ENCODE data around the gene DCAF10. TPM values are rescaled to one million over a fixed set of nuclear protein-coding genes. Genes with fewer than 3 reads are reported as not detected.

The DCAF10 gene
- total RNA-seq, 2 experiments from 2014 or later: 12.8 to 20.8 TPM

DNA sequence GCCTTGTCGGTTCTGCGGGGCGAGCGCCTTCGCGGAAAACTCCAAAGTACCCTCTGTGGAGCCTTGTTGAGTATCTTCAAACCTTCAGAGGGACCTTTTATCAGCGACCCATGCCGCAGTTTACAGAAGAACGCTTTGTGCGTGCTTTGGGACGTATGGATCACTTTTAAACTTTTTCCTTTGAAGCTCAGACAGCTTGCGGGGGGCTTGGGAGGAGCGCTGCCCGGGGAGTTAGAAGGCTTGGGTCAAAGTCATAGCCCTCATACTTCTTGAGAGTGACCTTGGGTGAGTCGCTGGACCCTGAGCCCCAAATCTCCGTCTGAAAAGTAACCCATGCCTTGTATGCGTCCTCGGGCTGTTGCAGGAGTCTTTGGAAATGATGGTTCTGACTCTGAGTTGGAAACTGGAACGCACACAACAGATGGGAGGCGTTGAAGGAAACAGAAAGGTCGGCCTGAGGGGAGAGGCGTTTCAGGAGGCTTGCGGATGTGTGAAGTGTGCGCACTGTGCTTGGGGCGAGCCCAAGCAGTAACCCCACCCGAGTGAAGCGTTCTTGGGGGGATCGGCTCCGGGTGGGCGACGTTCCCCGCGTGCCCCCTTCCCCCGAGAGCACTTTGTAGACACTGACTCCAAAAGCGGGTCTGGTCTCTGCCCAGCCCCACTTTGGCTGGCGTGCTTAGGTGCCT, 104.0 kb downstream of the DCAF10 start:
- H4K20me1 ChIP-seq (ENCODE audit: insufficient read depth, low read length): peaks cover 14% of the 10 kb centered on the region; the same call in 1 of the 2 replicates
- ChIA-PET CTCF (ENCODE audit: unreplicated experiment) (no interaction called here), POLR2A (no interaction called here)
- TF ChIP-seq CTCF (conservative IDR thresholded peaks at IDR 0.05; ENCODE audit: low read length) (no peak; the same call in 1 of the 2 replicates), EZH2phosphoT487 (IDR thresholded peaks at IDR 0.05; ENCODE audit: borderline replicate concordance, low read depth, low read length) (no peak)
- peaks cover 23% of the 10 kb centered on the region; the same call in 1 of the 2 replicates for H3K79me2 ChIP-seq (ENCODE audit: insufficient read depth, low read depth, low read length)
- peak overlapping the region; percentile 94 for H3K4me3 ChIP-seq (ENCODE audit: low read depth, low read length, poor library complexity, severe bottlenecking)
- peaks cover 10% of the 10 kb centered on the region; the same call in 1 of the 2 replicates for H3K36me3 ChIP-seq (ENCODE audit: insufficient read depth, low read length)
- BruUV-seq (replicated peaks): no TSS peak
- no peaks in the 10 kb centered on the region for H3K9me3 ChIP-seq (ENCODE audit: low read length)
- peak overlapping the region; percentile 88 for H2AFZ ChIP-seq (ENCODE audit: low read length)
- H3K27ac ChIP-seq (ENCODE audit: low read depth, low read length, poor library complexity, severe bottlenecking): peak overlapping the region; percentile 73
- peak overlapping the region; percentile 74 for H3K4me2 ChIP-seq (ENCODE audit: low read length)
- H3K4me1 ChIP-seq (ENCODE audit: insufficient read depth, low read length, poor library complexity, severe bottlenecking): peaks cover 24% of the 10 kb centered on the region
- intact Hi-C loops (cut with micrococcal nuclease; ENCODE audit: unreplicated experiment): loop anchor here (5.0 kb wide), 2 partner anchors 312 to 422 kb away; partner anchors contain the start of gene TOMM5
- no peak for DNase-seq (ENCODE audit: low spot score)
- no peaks in the 10 kb centered on the region for H3K9me2 ChIP-seq (ENCODE audit: insufficient read depth, low read length)

- CTCF ChIA-PET (ENCODE audit: unreplicated experiment): no interaction called here
- no peak for TF ChIP-seq EZH2phosphoT487 (IDR thresholded peaks at IDR 0.05; ENCODE audit: borderline replicate concordance, low read depth, low read length)
- no peak for TF ChIP-seq CTCF (conservative IDR thresholded peaks at IDR 0.05; ENCODE audit: low read length)
- Histone ChIP-seq H3K36me3 (ENCODE audit: insufficient read depth, low read length) (peaks cover 8% of the 10 kb centered on the region; the same call in 1 of the 2 replicates), H3K9me2 (ENCODE audit: insufficient read depth, low read length) (no peaks in the 10 kb centered on the region), H3K79me2 (ENCODE audit: insufficient read depth, low read depth, low read length) (peaks cover 23% of the 10 kb centered on the region; the same call in 1 of the 2 replicates), H3K4me3 (ENCODE audit: low read depth, low read length, poor library complexity, severe bottlenecking) (no peak overlapping the region), H3K4me1 (ENCODE audit: insufficient read depth, low read length, poor library complexity, severe bottlenecking) (peaks cover 24% of the 10 kb centered on the region), H2AFZ (ENCODE audit: low read length) (no peak overlapping the region), H3K27ac (ENCODE audit: low read depth, low read length, poor library complexity, severe bottlenecking) (no peak overlapping the region), H3K9me3 (ENCODE audit: low read length) (no peaks in the 10 kb centered on the region), H4K20me1 (ENCODE audit: insufficient read depth, low read length) (peaks cover 14% of the 10 kb centered on the region; the same call in 1 of the 2 replicates), H3K4me2 (ENCODE audit: low read length) (peak overlapping the region; percentile 74; the same call in 1 of the 2 replicates)
- no peak for DNase-seq (ENCODE audit: low spot score)
- intact Hi-C loops (cut with micrococcal nuclease; ENCODE audit: unreplicated experiment): no loop called here
- POLR2A ChIA-PET: no interaction called here
- no TSS peak for BruUV-seq (replicated peaks)
These were observed 104.5 kb downstream of the DCAF10 start for GRCh38 chr9:37905131-37905505.

DNA sequence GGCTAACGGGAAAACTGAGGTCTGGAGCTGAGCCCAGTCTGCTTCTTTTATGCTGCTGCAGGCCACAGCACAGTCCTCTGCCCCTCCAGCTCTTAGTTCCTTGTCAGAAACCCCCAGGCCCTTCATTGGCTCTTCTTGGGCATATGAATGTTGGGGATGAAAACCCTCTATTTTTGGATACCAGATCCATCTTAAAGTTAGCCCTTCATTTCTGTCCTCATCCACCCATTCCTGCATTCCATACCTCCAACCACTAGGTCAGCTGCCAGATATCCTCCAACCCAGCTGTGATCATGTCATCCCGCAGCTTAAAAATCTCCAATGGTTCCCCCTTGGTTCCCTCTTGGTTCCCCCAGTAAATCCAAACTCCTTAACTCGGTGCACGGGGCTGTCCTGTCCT, 105.2 kb downstream of the DCAF10 start:
- ChIA-PET POLR2A (no interaction called here), CTCF (ENCODE audit: unreplicated experiment) (no interaction called here)
- BruUV-seq (replicated peaks): no TSS peak
- peaks cover 24% of the 10 kb centered on the region for H3K4me1 ChIP-seq (ENCODE audit: insufficient read depth, low read length, poor library complexity, severe bottlenecking)
- no peaks in the 10 kb centered on the region for H3K9me3 ChIP-seq (ENCODE audit: low read length)
- H3K4me3 ChIP-seq (ENCODE audit: low read depth, low read length, poor library complexity, severe bottlenecking): no peak overlapping the region
- intact Hi-C loops (cut with micrococcal nuclease; ENCODE audit: unreplicated experiment): no loop called here
- H4K20me1 ChIP-seq (ENCODE audit: insufficient read depth, low read length): peaks cover 14% of the 10 kb centered on the region; the same call in 1 of the 2 replicates
- no peak for DNase-seq (ENCODE audit: low spot score)
- H3K27ac ChIP-seq (ENCODE audit: low read depth, low read length, poor library complexity, severe bottlenecking): no peak overlapping the region
- no peaks in the 10 kb centered on the region for H3K9me2 ChIP-seq (ENCODE audit: insufficient read depth, low read length)
- TF ChIP-seq CTCF (conservative IDR thresholded peaks at IDR 0.05; ENCODE audit: low read length) (no peak), EZH2phosphoT487 (IDR thresholded peaks at IDR 0.05; ENCODE audit: borderline replicate concordance, low read depth, low read length) (no peak)
- H3K4me2 ChIP-seq (ENCODE audit: low read length): no peak overlapping the region
- no peak overlapping the region for H2AFZ ChIP-seq (ENCODE audit: low read length)
- H3K79me2 ChIP-seq (ENCODE audit: insufficient read depth, low read depth, low read length): peaks cover 23% of the 10 kb centered on the region; the same call in 1 of the 2 replicates
- peaks cover 1% of the 10 kb centered on the region; the same call in 1 of the 2 replicates for H3K36me3 ChIP-seq (ENCODE audit: insufficient read depth, low read length)

All from OCI-LY7 (cell line).